ENCODE measurements around the gene PACSIN3. TPM values are rescaled to one million over a fixed set of nuclear protein-coding genes. Genes with fewer than 3 reads are reported as not detected.

Gene PACSIN3
- total RNA-seq, 1 experiment from 2014 or later = 63.1 TPM

DNA sequence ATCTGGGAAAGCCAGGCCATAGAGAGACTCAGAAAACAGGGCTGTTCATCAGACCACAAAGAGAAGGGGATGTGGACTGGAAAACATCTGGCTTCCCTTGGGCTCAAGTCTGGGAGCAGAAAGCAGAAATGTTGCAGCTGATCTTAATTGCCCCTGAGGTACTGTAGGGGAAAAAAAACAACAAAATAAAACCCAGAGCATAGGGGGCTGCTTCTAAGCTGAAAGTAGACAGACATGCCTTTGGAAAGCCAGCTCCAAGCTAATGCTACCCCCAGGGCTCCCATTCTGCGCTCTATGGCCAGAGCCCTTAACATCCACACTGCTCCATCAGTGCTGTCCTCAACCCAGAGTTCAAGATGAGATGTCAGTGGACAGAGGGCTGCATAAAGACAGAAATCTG, 2.0 kb upstream of the PACSIN3 start (continued):
- no peak for TF ChIP-seq EZH2 (IDR thresholded peaks at IDR 0.05)
- no peak for TF ChIP-seq FOSL1 (IDR thresholded peaks at IDR 0.05; ENCODE audit: low read depth)

DNA sequence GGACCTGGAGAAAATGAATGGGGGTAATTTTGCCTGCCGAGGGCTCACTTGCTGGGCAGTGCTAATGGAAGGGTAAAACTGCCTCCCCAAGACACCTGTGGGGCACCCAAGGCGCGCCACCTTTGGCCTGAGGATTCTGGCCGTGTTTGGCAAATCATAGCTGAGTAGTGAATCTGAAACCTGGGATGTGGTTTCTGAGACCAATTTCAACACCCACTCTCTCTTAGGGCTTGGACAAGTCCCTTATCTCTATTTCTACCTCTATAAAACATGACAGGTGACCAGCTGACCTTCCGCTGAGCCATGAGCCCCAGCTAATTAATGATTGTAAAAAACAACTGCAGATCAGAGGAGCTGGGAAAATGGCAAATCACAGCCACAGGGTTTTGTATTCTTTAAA, 1.5 kb upstream of the PACSIN3 start:
- Histone ChIP-seq H3K27ac (ENCODE audit: low read depth, low read length) (peak overlapping the region; percentile 96; the same call in 1 of the 2 replicates), H3K4me1 (ENCODE audit: control insufficient read depth in 1 of 2, insufficient read depth in 2 of 2, low read length in 2 of 2) (peaks cover 18 to 45% of the 10 kb centered on the region in 2 experiments), H3K36me3 (ENCODE audit: control insufficient read depth in 1 of 2, insufficient read depth in 2 of 2, low read length in 2 of 2) (no peaks in the 10 kb centered on the region), H3K4me3 (replicated peaks in 1 of 2; ENCODE audit: low read depth in 1 of 2, low read length in 2 of 2) (peak overlapping the region; percentile 51 to 94), H3K9me3 (ENCODE audit: control insufficient read depth in 1 of 2, insufficient read depth in 1 of 2, low read depth in 1 of 2, low read length in 2 of 2) (no peaks in the 10 kb centered on the region), H4K20me1 (ENCODE audit: insufficient read depth) (no peaks in the 10 kb centered on the region), H3K79me2 (ENCODE audit: insufficient read depth, low read length) (peaks cover 27% of the 10 kb centered on the region), H3K9me2 (ENCODE audit: insufficient read depth) (no peaks in the 10 kb centered on the region), H3K27me3 (ENCODE audit: insufficient read depth, low read length) (no peaks in the 10 kb centered on the region), H2AFZ (ENCODE audit: low read depth, low read length, poor library complexity, severe bottlenecking) (no peak overlapping the region), H3K4me2 (ENCODE audit: low read length) (peak overlapping the region; percentile 96), H3K9ac (ENCODE audit: low read length) (peak overlapping the region; percentile 91)
- DNase-seq (ENCODE audit: low read depth, low spot score) (no peak), ATAC-seq (no peak)
- CTCF ChIA-PET = interaction anchor here (1.0 to 1.5 kb wide), 2 partner anchors 27 to 167 kb away, joined by 5 to 6 read pairs; partner anchors contain the start of gene DDB2
- RAD21 ChIA-PET (ENCODE audit: low non-redundant PET in 1 of 2, low total read pairs in 2 of 2, uncharacterized antibody in 2 of 2, unreplicated experiment in 2 of 2) = no interaction called here
- BruUV-seq (replicated peaks) = no TSS peak
- intact Hi-C loops (cut with micrococcal nuclease) = loop anchor here (1.0 kb wide), 1 partner anchor 27 kb away; the partner anchor contains the start of gene DDB2
- TF ChIP-seq EGR1 (IDR thresholded peaks at IDR 0.05; ENCODE audit: low read depth) (no peak), EZH2 (IDR thresholded peaks at IDR 0.05) (no peak), ZFX (IDR thresholded peaks at IDR 0.05) (no peak)
- POLR2A ChIA-PET = interaction anchor here (3.8 kb wide), 1 partner anchor 27 kb away, joined by 29 read pairs; the partner anchor contains the start of gene DDB2

DNA sequence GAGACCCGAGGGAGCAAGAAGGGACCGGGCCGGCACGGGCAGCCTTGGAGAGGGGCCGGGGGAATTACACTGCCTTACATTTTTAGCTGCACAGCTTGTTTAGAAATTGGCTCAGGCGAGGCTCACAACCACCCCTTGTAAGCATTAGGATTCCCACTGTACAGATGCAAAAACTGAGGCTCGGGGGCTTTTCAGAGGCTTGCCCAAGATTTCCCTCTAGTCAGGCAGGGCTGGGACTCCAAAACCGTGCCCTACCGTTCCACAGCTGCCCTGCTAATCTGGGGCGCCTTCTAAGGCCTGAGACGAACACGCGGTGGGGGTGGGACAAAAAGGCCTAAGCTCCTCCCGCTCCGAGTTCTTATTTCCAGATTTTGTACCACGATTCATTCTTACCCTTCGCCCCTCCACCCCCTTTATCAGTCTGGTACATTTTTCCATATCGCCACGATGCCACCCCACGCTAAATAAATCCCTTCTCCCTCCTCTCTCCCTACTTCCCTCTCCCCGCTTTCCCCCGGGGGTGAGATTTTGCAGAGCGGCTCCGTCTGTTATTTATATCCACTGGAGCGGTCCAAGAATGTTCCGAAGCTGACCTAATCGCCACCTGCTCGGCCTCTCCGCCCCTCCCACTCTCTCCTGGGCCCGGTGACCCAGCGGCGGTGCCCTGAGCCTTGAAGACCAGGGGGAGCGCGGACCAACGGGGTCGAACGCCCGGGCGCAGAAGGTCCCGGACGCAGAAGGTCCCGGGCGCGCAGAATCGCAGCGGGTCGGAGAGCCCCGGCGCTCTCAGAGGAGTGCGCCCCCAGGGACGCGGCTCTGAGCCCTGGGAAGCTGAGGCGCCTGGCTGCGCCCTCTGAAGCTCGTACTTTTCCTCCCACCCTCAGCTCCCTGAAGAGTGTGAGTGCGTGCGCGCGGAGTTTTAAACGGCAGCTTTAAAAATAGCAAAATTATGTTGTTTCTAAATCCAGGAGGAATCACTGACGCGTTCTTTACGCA, 764 bp upstream of the PACSIN3 start:
- Histone ChIP-seq H3K4me1 (ENCODE audit: control insufficient read depth in 1 of 2, insufficient read depth in 2 of 2, low read length in 2 of 2) (peaks cover 18 to 42% of the 10 kb centered on the region in 2 experiments), H2AFZ (ENCODE audit: low read depth, low read length, poor library complexity, severe bottlenecking) (no peak overlapping the region)
- POLR2A ChIA-PET = interaction anchor here (3.8 kb wide), 1 partner anchor 28 kb away, joined by 29 read pairs; the partner anchor contains the start of gene DDB2

More for the DNA sequence above, 764 bp upstream of the PACSIN3 start:
- no peaks in the 10 kb centered on the region for H3K9me2 ChIP-seq (ENCODE audit: insufficient read depth)
- H3K4me2 ChIP-seq (ENCODE audit: low read length) = peak overlapping the region; percentile 96
- H3K9me3 ChIP-seq (ENCODE audit: control insufficient read depth in 1 of 2, insufficient read depth in 1 of 2, low read depth in 1 of 2, low read length in 2 of 2) = no peaks in the 10 kb centered on the region
- ATAC-seq (peak; percentile 52), DNase-seq (ENCODE audit: low read depth, low spot score) (no peak)
- peak overlapping the region; percentile 51 to 94 for H3K4me3 ChIP-seq (replicated peaks in 1 of 2; ENCODE audit: low read depth in 1 of 2, low read length in 2 of 2)
- no peaks in the 10 kb centered on the region for H3K27me3 ChIP-seq (ENCODE audit: insufficient read depth, low read length)
- H3K9ac ChIP-seq (ENCODE audit: low read length) = peak overlapping the region; percentile 91
- intact Hi-C loops (cut with micrococcal nuclease) = loop anchor here (1.0 kb wide), 1 partner anchor 27 kb away; the partner anchor contains the start of gene DDB2
- CTCF ChIA-PET = interaction anchor here (1.0 to 2.8 kb wide), 3 partner anchors 28 to 168 kb away, joined by 5 to 18 read pairs (median 6); partner anchors contain the start of gene DDB2
- RAD21 ChIA-PET (ENCODE audit: low non-redundant PET in 1 of 2, low total read pairs in 2 of 2, uncharacterized antibody in 2 of 2, unreplicated experiment in 2 of 2) = interaction anchor here in 1 of 2 experiments (0.6 kb wide), 1 partner anchor 268 kb away, joined by 3 read pairs; no protein-coding TSS in a partner anchor
- no peaks in the 10 kb centered on the region for H3K36me3 ChIP-seq (ENCODE audit: control insufficient read depth in 1 of 2, insufficient read depth in 2 of 2, low read length in 2 of 2)
- H4K20me1 ChIP-seq (ENCODE audit: insufficient read depth) = no peaks in the 10 kb centered on the region
- H3K27ac ChIP-seq (ENCODE audit: low read depth, low read length) = peak overlapping the region; percentile 96
- TSS peak; percentile 68 for BruUV-seq (replicated peaks)
- peaks cover 33% of the 10 kb centered on the region for H3K79me2 ChIP-seq (ENCODE audit: insufficient read depth, low read length)
- TF ChIP-seq, protein P1, sequence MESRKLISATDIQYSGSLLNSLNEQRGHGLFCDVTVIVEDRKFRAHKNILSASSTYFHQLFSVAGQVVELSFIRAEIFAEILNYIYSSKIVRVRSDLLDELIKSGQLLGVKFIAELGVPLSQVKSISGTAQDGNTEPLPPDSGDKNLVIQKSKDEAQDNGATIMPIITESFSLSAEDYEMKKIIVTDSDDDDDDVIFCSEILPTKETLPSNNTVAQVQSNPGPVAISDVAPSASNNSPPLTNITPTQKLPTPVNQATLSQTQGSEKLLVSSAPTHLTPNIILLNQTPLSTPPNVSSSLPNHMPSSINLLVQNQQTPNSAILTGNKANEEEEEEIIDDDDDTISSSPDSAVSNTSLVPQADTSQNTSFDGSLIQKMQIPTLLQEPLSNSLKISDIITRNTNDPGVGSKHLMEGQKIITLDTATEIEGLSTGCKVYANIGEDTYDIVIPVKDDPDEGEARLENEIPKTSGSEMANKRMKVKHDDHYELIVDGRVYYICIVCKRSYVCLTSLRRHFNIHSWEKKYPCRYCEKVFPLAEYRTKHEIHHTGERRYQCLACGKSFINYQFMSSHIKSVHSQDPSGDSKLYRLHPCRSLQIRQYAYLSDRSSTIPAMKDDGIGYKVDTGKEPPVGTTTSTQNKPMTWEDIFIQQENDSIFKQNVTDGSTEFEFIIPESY (IDR thresholded peaks at IDR 0.05; ENCODE audit: extremely low read depth, insufficient replicate concordance, low read length) = no peak
- TF ChIP-seq, protein P2, sequence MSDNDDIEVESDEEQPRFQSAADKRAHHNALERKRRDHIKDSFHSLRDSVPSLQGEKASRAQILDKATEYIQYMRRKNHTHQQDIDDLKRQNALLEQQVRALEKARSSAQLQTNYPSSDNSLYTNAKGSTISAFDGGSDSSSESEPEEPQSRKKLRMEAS (IDR thresholded peaks at IDR 0.05) = peak; percentile 45; the same call in 1 of the 2 replicates
- TF ChIP-seq EZH2 (IDR thresholded peaks at IDR 0.05) = no peak
- no peak for TF ChIP-seq ZNF274 (IDR thresholded peaks at IDR 0.05; ENCODE audit: low read depth, low read length)
- TF ChIP-seq POLR2AphosphoS5 (IDR thresholded peaks at IDR 0.05; ENCODE audit: low read depth, low read length) = 0 out of 2 replicates have a peak, but pooled peaks have one; percentile 20
- peak; percentile 12 for TF ChIP-seq POLR2A (IDR thresholded peaks at IDR 0.05; ENCODE audit: borderline replicate concordance, extremely low read depth, insufficient read depth, insufficient read length)

All from HCT116 (cell line).